WI38 (cell line): ENCODE data around the gene ZBTB20.

Experiments used
- H3K4me3 ChIP-seq: 2 replicates; pipeline ENCODE4 v1.5.1; 2011; ENCODE audit warnings: low read depth, mild to moderate bottlenecking, control low read depth, low read length
- CTCF ChIP-seq: IDR thresholded peaks from 2 replicates; pipeline ENCODE4 v1.5.1; 2012; ENCODE audit warnings: low read depth, mild to moderate bottlenecking, control low read depth, low read length

The ZBTB20 gene

GRCh38 chr3:114597012-114597411, 550.1 kb downstream of the ZBTB20 start:
- no peak overlapping the region for H3K4me3 ChIP-seq
- TF ChIP-seq CTCF = no peak

GRCh38 chr3:114596147-114596546, 550.9 kb downstream of the ZBTB20 start:
- no peak for TF ChIP-seq CTCF
- H3K4me3 ChIP-seq = no peak overlapping the region

GRCh38 chr3:114595522-114596028, 551.5 kb downstream of the ZBTB20 start:
- H3K4me3 ChIP-seq = no peak overlapping the region
- no peak for TF ChIP-seq CTCF

- TF ChIP-seq CTCF = no peak
- no peak overlapping the region for H3K4me3 ChIP-seq
Measured at GRCh38 chr3:114590309-114591047, 556.6 kb downstream of the ZBTB20 start.

GRCh38 chr3:114587986-114588385, 559.1 kb downstream of the ZBTB20 start:
- no peak overlapping the region for H3K4me3 ChIP-seq
- no peak for TF ChIP-seq CTCF

GRCh38 chr3:114586119-114586518, 561.0 kb downstream of the ZBTB20 start:
- TF ChIP-seq CTCF = no peak
- H3K4me3 ChIP-seq = no peak overlapping the region

- no peak for TF ChIP-seq CTCF
Measured at GRCh38 chr3:114585687-114586086, 561.4 kb downstream of the ZBTB20 start.

More at GRCh38 chr3:114585687-114586086, 561.4 kb downstream of the ZBTB20 start:
- no peak overlapping the region for H3K4me3 ChIP-seq
